ENCODE data around the gene GNB1L. TPM values are rescaled to one million over a fixed set of nuclear protein-coding genes. Genes with fewer than 3 reads are reported as not detected.

GNB1L gene
- total and polyA plus RNA-seq, 2 experiments from 2014 or later, result 3.5 to 5.5 TPM

DNA sequence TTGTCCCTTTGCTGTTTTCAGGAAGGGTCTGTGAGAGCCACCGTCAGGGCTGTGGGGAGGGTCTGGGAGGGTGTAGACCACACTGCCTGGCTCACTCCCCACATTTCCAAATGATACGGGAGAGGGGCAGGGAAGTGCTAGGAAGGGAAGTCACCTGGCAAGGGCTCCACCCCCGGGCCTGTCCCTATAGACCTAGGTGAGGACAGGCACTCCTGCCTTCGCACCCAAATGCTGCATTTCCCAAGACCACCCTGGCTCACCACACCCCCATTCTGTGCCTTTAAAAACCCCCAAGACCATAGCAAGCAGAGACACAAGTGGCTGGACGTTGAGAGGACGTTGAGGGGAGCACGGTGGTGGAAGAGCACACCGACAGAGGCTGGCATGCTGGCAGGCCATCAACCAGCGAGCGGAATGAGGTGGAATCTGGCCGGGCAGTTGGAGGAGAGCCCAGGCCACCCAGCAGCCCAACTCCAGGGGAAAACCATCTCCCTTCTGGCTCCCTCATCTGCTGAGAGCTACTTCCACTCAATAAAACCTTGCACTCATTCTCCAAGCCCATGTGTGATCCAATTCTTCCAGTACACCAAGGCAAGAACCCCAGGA, 45.7 kb downstream of the GNB1L start:
- no peak for DNase-seq (ENCODE audit: low read depth in 1 of 2, low spot score in 1 of 2)

GRCh38 chr22:19807914-19808872, 46.5 kb downstream of the GNB1L start:
- DNase-seq (ENCODE audit: low read depth in 1 of 2, low spot score in 1 of 2), result no peak
- H3K27me3 ChIP-seq, result no peaks in the 10 kb centered on the region
- H3K9me3 ChIP-seq (ENCODE audit: low read depth), result no peaks in the 10 kb centered on the region
- H3K4me1 ChIP-seq (ENCODE audit: low read depth), result no peaks in the 10 kb centered on the region
- no peak overlapping the region for H3K27ac ChIP-seq
- no peak overlapping the region for H3K4me3 ChIP-seq
- H3K36me3 ChIP-seq, result no peaks in the 10 kb centered on the region
- TF ChIP-seq CTCF (IDR thresholded peaks at IDR 0.05; ENCODE audit: low read depth, low read length), result no peak

More for the DNA sequence above, 45.7 kb downstream of the GNB1L start:
- H3K27me3 ChIP-seq, result no peaks in the 10 kb centered on the region
- H3K9me3 ChIP-seq (ENCODE audit: low read depth), result no peaks in the 10 kb centered on the region
- no peaks in the 10 kb centered on the region for H3K4me1 ChIP-seq (ENCODE audit: low read depth)
- TF ChIP-seq CTCF (IDR thresholded peaks at IDR 0.05; ENCODE audit: low read depth, low read length), result no peak
- no peak overlapping the region for H3K27ac ChIP-seq
- no peaks in the 10 kb centered on the region for H3K36me3 ChIP-seq
- no peak overlapping the region for H3K4me3 ChIP-seq

DNA sequence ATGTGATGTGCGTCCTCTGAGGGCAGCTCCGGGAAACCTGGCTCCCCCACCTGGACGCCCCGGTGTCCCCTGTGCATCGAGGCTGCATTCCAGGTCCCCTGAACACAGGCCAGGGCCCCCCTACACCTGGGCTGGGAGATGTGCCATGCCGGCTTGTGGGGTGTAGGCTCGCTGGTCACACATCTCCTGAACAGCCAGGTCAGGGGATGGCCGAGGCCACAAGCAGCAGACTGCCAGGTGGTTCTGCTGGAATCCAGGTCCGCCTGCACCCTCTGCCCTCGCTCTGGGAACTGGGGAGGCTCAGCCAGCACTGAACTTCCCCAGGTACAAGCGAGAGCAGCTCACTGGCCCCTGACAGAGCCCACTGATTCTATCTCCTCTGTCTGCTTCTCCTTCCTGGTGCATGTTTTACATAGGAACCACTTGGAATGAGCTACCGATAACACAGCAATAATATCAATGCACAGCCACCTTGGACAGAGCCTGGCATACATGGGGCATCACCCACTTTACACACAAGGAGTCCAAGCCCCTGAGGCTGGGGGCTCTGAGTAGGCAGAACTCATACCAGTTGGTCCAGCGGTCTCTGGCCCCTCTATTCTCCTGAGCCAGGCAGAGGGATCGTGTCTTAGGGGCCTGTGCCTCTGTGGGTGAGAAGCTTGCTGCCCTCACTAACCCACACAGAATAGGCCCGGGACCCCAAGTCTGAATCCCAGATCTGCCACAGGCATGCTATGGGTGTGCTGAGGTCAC, 47.3 kb downstream of the GNB1L start:
- H3K4me3 ChIP-seq, result no peak overlapping the region
- H3K4me1 ChIP-seq (ENCODE audit: low read depth), result no peaks in the 10 kb centered on the region
- no peak overlapping the region for H3K27ac ChIP-seq
- H3K9me3 ChIP-seq (ENCODE audit: low read depth), result no peaks in the 10 kb centered on the region
- TF ChIP-seq CTCF (IDR thresholded peaks at IDR 0.05; ENCODE audit: low read depth, low read length), result no peak
- H3K27me3 ChIP-seq, result no peaks in the 10 kb centered on the region
- DNase-seq (ENCODE audit: low read depth in 1 of 2, low spot score in 1 of 2), result no peak
- H3K36me3 ChIP-seq, result no peaks in the 10 kb centered on the region

DNA sequence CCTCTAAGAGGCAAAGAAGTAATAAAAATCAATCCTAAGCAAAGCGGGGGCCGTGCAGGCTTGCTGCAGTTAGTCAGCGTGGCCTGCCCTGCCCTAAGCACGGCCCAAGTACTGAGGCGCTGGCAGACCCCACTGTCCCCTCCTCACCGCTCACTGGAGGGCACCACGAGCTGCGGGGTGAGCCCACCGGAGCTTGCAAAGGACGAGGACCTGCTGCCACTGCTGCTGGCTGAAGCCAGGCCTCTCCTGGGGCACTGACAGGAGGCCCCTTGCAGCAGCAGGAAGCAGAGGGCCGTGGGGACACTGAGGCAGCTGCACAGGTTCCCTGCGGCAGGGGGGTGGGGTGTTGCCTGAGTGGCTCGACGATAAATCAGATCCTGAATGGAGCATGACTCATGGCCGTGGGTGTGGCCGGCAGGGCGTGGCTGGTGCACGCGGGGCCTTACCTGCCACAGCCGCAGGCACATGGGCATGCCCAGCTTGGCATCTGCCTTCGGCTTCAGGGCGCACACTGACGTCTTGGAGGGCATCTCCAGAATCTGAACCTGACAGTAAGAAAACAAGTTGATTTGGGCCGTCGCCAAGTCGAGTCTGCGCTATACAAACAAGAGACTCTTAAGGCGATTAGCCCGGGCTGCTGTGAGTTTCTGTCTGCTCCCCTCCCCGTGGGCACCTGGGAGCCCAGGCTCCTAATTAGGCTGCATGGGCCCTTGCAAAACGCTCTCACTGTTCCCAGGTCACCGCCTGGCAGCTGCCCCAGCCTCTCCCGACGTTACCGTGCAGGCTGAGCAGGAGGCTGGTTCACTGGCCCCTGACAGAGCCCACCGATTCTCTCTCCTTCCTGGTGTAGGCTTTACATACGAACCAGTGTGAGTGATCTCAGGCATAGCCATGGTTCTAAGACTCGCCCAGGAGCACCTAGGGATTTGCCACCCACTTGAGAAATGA, 48.2 kb downstream of the GNB1L start:
- Histone ChIP-seq H3K9me3 (ENCODE audit: low read depth) (no peaks in the 10 kb centered on the region), H3K4me3 (no peak overlapping the region), H3K4me1 (ENCODE audit: low read depth) (no peaks in the 10 kb centered on the region), H3K27me3 (no peaks in the 10 kb centered on the region), H3K27ac (no peak overlapping the region), H3K36me3 (no peaks in the 10 kb centered on the region)
- no peak for TF ChIP-seq CTCF (IDR thresholded peaks at IDR 0.05; ENCODE audit: low read depth, low read length)
- DNase-seq (ENCODE audit: low read depth in 1 of 2, low spot score in 1 of 2), result no peak

DNA sequence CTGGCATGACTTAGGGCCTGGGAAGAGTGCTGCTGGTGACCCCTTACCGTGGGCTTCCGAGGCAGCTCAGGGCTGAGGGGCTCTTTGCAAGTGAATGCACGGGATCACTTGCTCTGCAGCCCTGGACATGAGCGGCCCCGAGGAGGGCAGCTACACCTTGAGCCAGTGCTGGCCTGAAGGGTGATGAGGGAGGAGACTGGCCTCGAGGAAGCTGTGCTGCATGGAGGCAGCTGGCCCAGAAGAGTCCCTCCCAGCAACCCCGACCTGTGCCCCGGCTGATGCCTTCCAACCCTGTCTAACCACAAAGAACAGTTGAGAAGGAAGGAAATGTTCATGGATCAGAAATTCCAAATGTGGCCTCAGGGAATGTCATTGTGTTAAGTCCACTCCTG, 48.9 kb downstream of the GNB1L start:
- no peak for DNase-seq (ENCODE audit: low read depth in 1 of 2, low spot score in 1 of 2)
- Histone ChIP-seq H3K36me3 (no peaks in the 10 kb centered on the region), H3K4me3 (no peak overlapping the region), H3K27ac (no peak overlapping the region), H3K9me3 (ENCODE audit: low read depth) (no peaks in the 10 kb centered on the region), H3K4me1 (ENCODE audit: low read depth) (no peaks in the 10 kb centered on the region), H3K27me3 (no peaks in the 10 kb centered on the region)
- TF ChIP-seq CTCF (IDR thresholded peaks at IDR 0.05; ENCODE audit: low read depth, low read length), result no peak
